Liver (tissue), 9 donors: ENCODE results near the gene PGS1. TPM values are rescaled to one million over a fixed set of nuclear protein-coding genes. Genes with fewer than 3 reads are reported as not detected.

Source experiments
- DNase-seq: peaks from one replicate; pipeline ENCODE4 v3.0.0-alpha.2; 2017; ENCODE audit warnings: low spot score
- H3K27ac ChIP-seq, 2 donors: one replicate each; pipeline ENCODE4 v1.7.0; 2013; ENCODE audit warnings: inconsistent platforms in 2 of 2, low read length in 2 of 2, control low read depth in 1 of 2, low read depth in 1 of 2, mild to moderate bottlenecking in 1 of 2
- H3K27me3 ChIP-seq, 4 donors: one replicate each; pipeline versions ENCODE4 v1.6.1 to v1.7.0; 2013; ENCODE audit warnings: low read length in 3 of 4, inconsistent platforms in 1 of 4, mild to moderate bottlenecking in 1 of 4, moderate library complexity in 1 of 4; ENCODE audit not compliant: control insufficient read depth in 4 of 4, insufficient read depth in 4 of 4
- H3K36me3 ChIP-seq, 4 donors: one replicate each; pipeline versions ENCODE4 v1.6.1 to v1.7.0; 2013; ENCODE audit warnings: low read length in 3 of 4, mild to moderate bottlenecking in 3 of 4, low read depth in 1 of 4, moderate library complexity in 1 of 4; ENCODE audit not compliant: control insufficient read depth in 4 of 4, insufficient read depth in 3 of 4
- H3K4me1 ChIP-seq, 4 donors: one replicate each; pipeline versions ENCODE4 v1.6.1 to v1.7.0; 2013; ENCODE audit warnings: low read length in 3 of 4, mild to moderate bottlenecking in 3 of 4, moderate library complexity in 1 of 4; ENCODE audit not compliant: control insufficient read depth in 4 of 4, insufficient read depth in 4 of 4
- H3K4me3 ChIP-seq, 3 donors: one replicate each; pipeline versions ENCODE4 v1.6.1 to v1.7.0; 2013; ENCODE audit warnings: low read length in 3 of 3, control low read depth in 1 of 3, low read depth in 1 of 3, mild to moderate bottlenecking in 1 of 3
- H3K9ac ChIP-seq, 2 donors: one replicate each; pipeline ENCODE4 v1.7.0; 2013; ENCODE audit warnings: low read length in 2 of 2, mild to moderate bottlenecking in 2 of 2, moderate library complexity in 2 of 2, control low read depth in 1 of 2, low read depth in 1 of 2
- H3K9me3 ChIP-seq, 4 donors: one replicate each; pipeline versions ENCODE4 v1.6.1 to v1.7.0; 2013; ENCODE audit warnings: low read length in 3 of 4; ENCODE audit not compliant: control insufficient read depth in 4 of 4
- ATF3 ChIP-seq: IDR thresholded peaks from 2 replicates; pipeline ENCODE4 v1.6.1; 2016; ENCODE audit warnings: antibody characterized with exemption
- CTCF ChIP-seq: fragments of 150-350 bp; IDR thresholded peaks from 2 replicates; pipeline ENCODE4 v1.5.1; 2017; ENCODE audit warnings: improper control_type of control experiment, low read depth, low read length; ENCODE audit not compliant: missing input control
- EGR1 ChIP-seq, 2 donors: IDR thresholded peaks; 2 replicates each; pipeline ENCODE4 v1.6.1; 2016 to 2018; ENCODE audit warnings: antibody characterized with exemption in 2 of 2, low read depth in 2 of 2
- FOXA1 ChIP-seq: IDR thresholded peaks from 2 replicates; pipeline ENCODE4 v1.6.1; 2016; ENCODE audit warnings: antibody characterized with exemption
- FOXA2 ChIP-seq: IDR thresholded peaks from 2 replicates; pipeline ENCODE4 v1.6.1; 2016; ENCODE audit warnings: antibody characterized with exemption
- GABPA ChIP-seq, 2 donors: IDR thresholded peaks in 1 of 2; conservative IDR thresholded peaks in 1 of 2; 2 replicates each; pipeline ENCODE4 v1.6.1; 2016; ENCODE audit warnings: antibody characterized with exemption in 2 of 2, mild to moderate bottlenecking in 1 of 2, moderate library complexity in 1 of 2
- HNF4A ChIP-seq, 2 donors: conservative IDR thresholded peaks; 2 replicates each; pipeline ENCODE4 v1.6.1; 2016; ENCODE audit warnings: antibody characterized with exemption in 2 of 2, mild to moderate bottlenecking in 2 of 2
- HNF4G ChIP-seq: IDR thresholded peaks from 2 replicates; pipeline ENCODE4 v1.6.1; 2016; ENCODE audit warnings: antibody characterized with exemption
- JUND ChIP-seq, 2 donors: IDR thresholded peaks; 2 replicates each; pipeline ENCODE4 v1.6.1; 2016; ENCODE audit warnings: antibody characterized with exemption in 2 of 2
- MAX ChIP-seq: IDR thresholded peaks from 2 replicates; pipeline ENCODE4 v1.6.1; 2016; ENCODE audit warnings: antibody characterized with exemption
- NR2F2 ChIP-seq: IDR thresholded peaks from 2 replicates; pipeline ENCODE4 v1.6.1; 2016; ENCODE audit warnings: antibody characterized with exemption
- RAD21 ChIP-seq, 2 donors: IDR thresholded peaks; 2 replicates each; pipeline ENCODE4 v1.6.1; 2016; ENCODE audit warnings: antibody characterized with exemption in 2 of 2, mild to moderate bottlenecking in 2 of 2
- REST ChIP-seq: IDR thresholded peaks from 2 replicates; pipeline ENCODE4 v1.6.1; 2016; ENCODE audit warnings: antibody characterized with exemption, mild to moderate bottlenecking
- RXRA ChIP-seq, 2 donors: IDR thresholded peaks; 2 replicates each; pipeline ENCODE4 v1.6.1; 2017 to 2018; ENCODE audit warnings: antibody characterized with exemption in 2 of 2, mild to moderate bottlenecking in 1 of 2
- SP1 ChIP-seq: IDR thresholded peaks from 2 replicates; pipeline ENCODE4 v1.6.1; 2018; ENCODE audit warnings: antibody characterized with exemption, mild to moderate bottlenecking
- TAF1 ChIP-seq: conservative IDR thresholded peaks from 2 replicates; pipeline ENCODE4 v1.6.1; 2016; ENCODE audit warnings: antibody characterized with exemption, mild to moderate bottlenecking
- YY1 ChIP-seq: IDR thresholded peaks from 2 replicates; pipeline ENCODE4 v1.6.1; 2016; ENCODE audit warnings: antibody characterized with exemption, mild to moderate bottlenecking
- ZBTB33 ChIP-seq: IDR thresholded peaks from 2 replicates; pipeline ENCODE4 v1.6.1; 2016; ENCODE audit warnings: antibody characterized with exemption
- WGBS: extraction: QIAGEN DNeasy Blood & Tissue Kit; methylation state at CpG from one replicate; pipeline ENCODE4 v1.1.7; 2013; 5-methylcytosine and 5-hydroxymethylcytosine counted together
- polyA plus RNA-seq, 2 donors: library from polyadenylated mRNA; stranded (reverse) in 1 of 2; unstranded in 1 of 2; fragments of 200-250 nt in 1 of 2; fragments of >200 nt in 1 of 2; fragmentation: Nextera tagmentation in 1 of 2; extraction: Ambion mirVana in 1 of 2; gene quantifications; one replicate each; pipeline versions ENCODE4 v1.2.1 to v1.2.3, GENCODE V29; 2013 to 2015
- total RNA-seq, 2 donors: library from RNA; depleted of rRNA; stranded (reverse); fragments of >200 nt; gene quantifications; one replicate each; pipeline ENCODE4 v1.2.3, GENCODE V29; 2014
- donor health status: healthy.
- donor health status: healthy.
- donor health status: healthy.
- donor health status: healthy.
- donor health status: healthy.

Gene PGS1
- total and polyA plus RNA-seq, 4 donors, result 8.1 to 24.1 (median 12.2) TPM

- H3K27ac ChIP-seq, result no peak overlapping the region
- H3K9me3 ChIP-seq, result no peaks in the 10 kb centered on the region
- 71% methylated on average over 6 of the region's 6 CpGs for WGBS
Measured at GRCh38 chr17:78461799-78462053, 83.3 kb downstream of the PGS1 start.

GRCh38 chr17:78462148-78462547, 83.7 kb downstream of the PGS1 start:
- Histone ChIP-seq H3K9ac (no peak overlapping the region), H3K27me3 (no peaks in the 10 kb centered on the region), H3K36me3 (no peaks in the 10 kb centered on the region), H3K27ac (no peak overlapping the region), H3K4me1 (no peaks in the 10 kb centered on the region), H3K9me3 (no peaks in the 10 kb centered on the region), H3K4me3 (no peak overlapping the region)
- DNase-seq, result no peak
- WGBS, result 71% methylated on average over 8 of the region's 8 CpGs
- no peak for TF ChIP-seq FOXA2
- no peak for TF ChIP-seq JUND (IDR thresholded peaks at IDR 0.05)
- TF ChIP-seq FOXA1, result no peak
- no peak for TF ChIP-seq CTCF
- no peak for TF ChIP-seq NR2F2
- TF ChIP-seq ZBTB33, result no peak
- no peak for TF ChIP-seq GABPA (IDR thresholded peaks at IDR 0.05 in 1 of 2, conservative IDR thresholded peaks at IDR 0.05 in 1 of 2)
- no peak for TF ChIP-seq MAX

More at GRCh38 chr17:78461799-78462053, 83.3 kb downstream of the PGS1 start:
- TF ChIP-seq JUND (IDR thresholded peaks at IDR 0.05), result no peak
- no peak for TF ChIP-seq RXRA (IDR thresholded peaks at IDR 0.05)
- no peak for TF ChIP-seq HNF4G
- TF ChIP-seq EGR1 (IDR thresholded peaks at IDR 0.05; ENCODE audit: low read depth in 2 of 2), result no peak
- TF ChIP-seq HNF4A (conservative IDR thresholded peaks at IDR 0.05), result no peak
- TF ChIP-seq TAF1, result no peak
- no peak for TF ChIP-seq YY1
- no peak for TF ChIP-seq MAX
- TF ChIP-seq REST, result no peak
- TF ChIP-seq RAD21 (IDR thresholded peaks at IDR 0.05), result no peak
- TF ChIP-seq CTCF, result no peak
- TF ChIP-seq FOXA1, result no peak
- no peak for TF ChIP-seq ATF3
- no peak for TF ChIP-seq FOXA2
- no peak for TF ChIP-seq GABPA (IDR thresholded peaks at IDR 0.05 in 1 of 2, conservative IDR thresholded peaks at IDR 0.05 in 1 of 2)
- no peak for TF ChIP-seq SP1
- Histone ChIP-seq H3K4me3 (no peak overlapping the region), H3K9ac (no peak overlapping the region), H3K27me3 (no peaks in the 10 kb centered on the region), H3K4me1 (no peaks in the 10 kb centered on the region), H3K36me3 (no peaks in the 10 kb centered on the region)
- DNase-seq, result no peak
